ENCODE data around the gene MCTS1. TPM values are rescaled to one million over a fixed set of nuclear protein-coding genes. Genes with fewer than 3 reads are reported as not detected.
"Not testable (repeated sequence)": the region's sequence is repeated elsewhere in the genome, so short reads cannot be mapped to it uniquely, and the experiment has no call there.

Gene MCTS1
- total RNA-seq, 2 experiments from 2014 or later: 58.6 to 63.4 TPM

GRCh38 chrX:120570011-120570600 lies 33.8 kb upstream of the MCTS1 start:
- CTCF ChIA-PET: no interaction called here
- no peak overlapping the region for H3K4me3 Mint-ChIP-seq
- no peaks in the 10 kb centered on the region for H3K9me3 Mint-ChIP-seq
- no peaks in the 10 kb centered on the region for H3K36me3 Mint-ChIP-seq (ENCODE audit: low read depth)
- no peak for DNase-seq
- H3K27me3 Mint-ChIP-seq (ENCODE audit: low read depth): no peaks in the 10 kb centered on the region
- peaks cover 5% of the 10 kb centered on the region for H3K4me1 Mint-ChIP-seq (ENCODE audit: low read depth)
- intact Hi-C loops (cut with micrococcal nuclease): no loop called here
- H3K27ac Mint-ChIP-seq: no peak overlapping the region

DNA sequence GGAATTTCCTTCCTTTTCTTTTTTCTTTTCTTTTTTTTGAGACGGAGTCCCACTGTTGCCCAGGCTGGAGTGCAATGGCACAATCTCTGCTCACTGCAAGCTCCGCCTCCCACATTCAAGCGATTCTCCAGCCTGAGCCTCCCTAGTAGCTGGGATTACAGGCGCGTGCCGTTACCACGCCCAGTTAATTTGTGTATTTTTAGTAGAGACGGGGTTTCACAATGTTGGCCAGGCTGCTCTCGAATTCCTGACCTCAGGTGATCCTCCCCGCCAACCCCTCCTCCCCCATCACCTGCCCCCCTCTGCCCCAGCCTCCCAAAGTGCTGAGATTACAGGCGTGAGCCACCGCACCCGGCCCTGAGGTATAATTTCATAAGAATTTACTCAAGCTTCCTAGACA lies 30.1 kb upstream of the MCTS1 start:
- H3K9me3 Mint-ChIP-seq; DNase-seq; H3K4me1 Mint-ChIP-seq (ENCODE audit: low read depth); H3K27ac Mint-ChIP-seq; intact Hi-C loops (cut with micrococcal nuclease); H3K36me3 Mint-ChIP-seq (ENCODE audit: low read depth); CTCF ChIA-PET; H3K27me3 Mint-ChIP-seq (ENCODE audit: low read depth); H3K4me3 Mint-ChIP-seq: not testable (repeated sequence)

GRCh38 chrX:120575379-120576114 lies 28.4 kb upstream of the MCTS1 start:
- intact Hi-C loops (cut with micrococcal nuclease): no loop called here
- CTCF ChIA-PET: interaction anchor here (0.6 kb wide), 1 partner anchor 178 kb away, joined by 3 read pairs; no protein-coding TSS in a partner anchor
- no peak overlapping the region for H3K27ac Mint-ChIP-seq
- no peak overlapping the region for H3K4me3 Mint-ChIP-seq
- DNase-seq: no peak
- H3K27me3 Mint-ChIP-seq (ENCODE audit: low read depth): no peaks in the 10 kb centered on the region
- H3K4me1 Mint-ChIP-seq (ENCODE audit: low read depth): peaks cover 5% of the 10 kb centered on the region
- H3K9me3 Mint-ChIP-seq: no peaks in the 10 kb centered on the region
- no peaks in the 10 kb centered on the region for H3K36me3 Mint-ChIP-seq (ENCODE audit: low read depth)

- CTCF ChIA-PET: no interaction called here
- no peak for DNase-seq
- intact Hi-C loops (cut with micrococcal nuclease): no loop called here
- H3K27me3 Mint-ChIP-seq (ENCODE audit: low read depth): no peaks in the 10 kb centered on the region
- peaks cover 5% of the 10 kb centered on the region for H3K4me1 Mint-ChIP-seq (ENCODE audit: low read depth)
- no peaks in the 10 kb centered on the region for H3K9me3 Mint-ChIP-seq
- H3K4me3 Mint-ChIP-seq: no peak overlapping the region
- H3K27ac Mint-ChIP-seq: no peak overlapping the region
- no peaks in the 10 kb centered on the region for H3K36me3 Mint-ChIP-seq (ENCODE audit: low read depth)
These were observed 18.2 kb upstream of the MCTS1 start for GRCh38 chrX:120585702-120586101.

DNA sequence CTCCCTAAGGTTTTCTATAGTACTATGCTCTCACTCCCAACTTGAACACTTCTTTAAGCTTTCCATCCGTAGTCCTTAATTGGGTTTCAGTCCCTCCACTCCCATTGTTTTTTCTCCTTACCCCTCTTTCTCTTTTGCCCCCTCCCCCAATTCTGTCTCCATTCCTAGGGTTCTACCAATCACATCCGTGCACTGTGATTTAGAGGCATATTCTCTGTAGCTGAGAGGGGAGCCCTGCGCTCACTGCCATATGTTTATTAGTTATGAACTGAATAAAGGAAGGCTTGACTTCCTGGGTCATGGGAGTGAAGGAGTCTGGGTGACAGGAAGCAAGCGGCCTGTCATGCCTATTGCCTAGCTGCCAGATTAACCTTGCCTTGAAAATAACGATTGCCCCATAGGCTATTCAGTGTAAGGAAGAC lies 471 bp downstream of the MCTS1 start:
- Mint-ChIP-seq H3K9me3 (no peaks in the 10 kb centered on the region), H3K4me3 (peak overlapping the region; percentile 95), H3K36me3 (ENCODE audit: low read depth) (peaks cover 7% of the 10 kb centered on the region), H3K4me1 (ENCODE audit: low read depth) (peaks cover 7% of the 10 kb centered on the region), H3K27ac (peak overlapping the region; percentile 98), H3K27me3 (ENCODE audit: low read depth) (no peaks in the 10 kb centered on the region)
- intact Hi-C loops (cut with micrococcal nuclease): loop anchor here (1.0 to 10.0 kb wide), 6 partner anchors 26 to 662 kb away; partner anchors contain the start of genes C1GALT1C1 and NKAP
- CTCF ChIA-PET: interaction anchor here (1.0 kb wide), 1 partner anchor 43 kb away, joined by 3 read pairs; no protein-coding TSS in a partner anchor
- peak; percentile 53 for DNase-seq

GRCh38 chrX:120612086-120612485 lies 8.2 kb downstream of the MCTS1 start:
- Mint-ChIP-seq H3K27ac (no peak overlapping the region), H3K36me3 (ENCODE audit: low read depth) (peaks cover 8% of the 10 kb centered on the region), H3K4me1 (ENCODE audit: low read depth) (no peaks in the 10 kb centered on the region), H3K4me3 (no peak overlapping the region), H3K27me3 (ENCODE audit: low read depth) (no peaks in the 10 kb centered on the region), H3K9me3 (no peaks in the 10 kb centered on the region)
- CTCF ChIA-PET: no interaction called here
- no peak for DNase-seq
- intact Hi-C loops (cut with micrococcal nuclease): no loop called here

DNA sequence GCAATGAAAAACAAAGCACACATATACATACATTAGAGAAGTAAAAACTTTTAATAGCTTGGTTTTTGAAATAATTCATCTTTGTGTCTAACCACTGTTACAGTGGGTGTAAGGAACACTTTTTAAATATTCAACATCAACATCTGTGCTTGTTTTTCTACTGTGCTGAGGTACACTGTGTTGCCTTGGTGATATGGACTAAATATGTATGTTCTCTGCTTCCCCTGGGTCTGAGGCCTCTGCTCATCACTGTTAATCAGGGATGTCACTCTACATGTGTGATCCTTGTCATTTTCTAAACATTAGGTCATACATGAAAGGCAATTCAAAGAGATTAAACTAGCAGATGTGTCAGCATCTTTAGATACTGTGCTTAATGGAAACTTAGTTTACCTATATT lies 10.9 kb downstream of the MCTS1 start:
- DNase-seq: no peak
- CTCF ChIA-PET: no interaction called here
- Mint-ChIP-seq H3K4me1 (ENCODE audit: low read depth) (peaks cover 6% of the 10 kb centered on the region), H3K27ac (no peak overlapping the region), H3K9me3 (no peaks in the 10 kb centered on the region), H3K36me3 (ENCODE audit: low read depth) (peaks cover 9% of the 10 kb centered on the region), H3K27me3 (ENCODE audit: low read depth) (no peaks in the 10 kb centered on the region), H3K4me3 (no peak overlapping the region)
- intact Hi-C loops (cut with micrococcal nuclease): no loop called here

GRCh38 chrX:120617996-120618630 lies 14.2 kb downstream of the MCTS1 start:
- CTCF ChIA-PET: no interaction called here
- DNase-seq: no peak
- Mint-ChIP-seq H3K36me3 (ENCODE audit: low read depth) (peaks cover 10% of the 10 kb centered on the region), H3K4me3 (no peak overlapping the region), H3K9me3 (no peaks in the 10 kb centered on the region), H3K27me3 (ENCODE audit: low read depth) (no peaks in the 10 kb centered on the region), H3K27ac (no peak overlapping the region), H3K4me1 (ENCODE audit: low read depth) (peaks cover 6% of the 10 kb centered on the region)
- intact Hi-C loops (cut with micrococcal nuclease): no loop called here

GRCh38 chrX:120625371-120625770 lies 21.5 kb downstream of the MCTS1 start:
- H3K9me3 Mint-ChIP-seq: no peaks in the 10 kb centered on the region
- H3K4me1 Mint-ChIP-seq (ENCODE audit: low read depth): peaks cover 23% of the 10 kb centered on the region
- H3K27ac Mint-ChIP-seq: no peak overlapping the region
- CTCF ChIA-PET: no interaction called here
- no peak overlapping the region for H3K4me3 Mint-ChIP-seq
- H3K36me3 Mint-ChIP-seq (ENCODE audit: low read depth): peaks cover 7% of the 10 kb centered on the region
- intact Hi-C loops (cut with micrococcal nuclease): no loop called here
- DNase-seq: no peak
- H3K27me3 Mint-ChIP-seq (ENCODE audit: low read depth): no peaks in the 10 kb centered on the region

DNA sequence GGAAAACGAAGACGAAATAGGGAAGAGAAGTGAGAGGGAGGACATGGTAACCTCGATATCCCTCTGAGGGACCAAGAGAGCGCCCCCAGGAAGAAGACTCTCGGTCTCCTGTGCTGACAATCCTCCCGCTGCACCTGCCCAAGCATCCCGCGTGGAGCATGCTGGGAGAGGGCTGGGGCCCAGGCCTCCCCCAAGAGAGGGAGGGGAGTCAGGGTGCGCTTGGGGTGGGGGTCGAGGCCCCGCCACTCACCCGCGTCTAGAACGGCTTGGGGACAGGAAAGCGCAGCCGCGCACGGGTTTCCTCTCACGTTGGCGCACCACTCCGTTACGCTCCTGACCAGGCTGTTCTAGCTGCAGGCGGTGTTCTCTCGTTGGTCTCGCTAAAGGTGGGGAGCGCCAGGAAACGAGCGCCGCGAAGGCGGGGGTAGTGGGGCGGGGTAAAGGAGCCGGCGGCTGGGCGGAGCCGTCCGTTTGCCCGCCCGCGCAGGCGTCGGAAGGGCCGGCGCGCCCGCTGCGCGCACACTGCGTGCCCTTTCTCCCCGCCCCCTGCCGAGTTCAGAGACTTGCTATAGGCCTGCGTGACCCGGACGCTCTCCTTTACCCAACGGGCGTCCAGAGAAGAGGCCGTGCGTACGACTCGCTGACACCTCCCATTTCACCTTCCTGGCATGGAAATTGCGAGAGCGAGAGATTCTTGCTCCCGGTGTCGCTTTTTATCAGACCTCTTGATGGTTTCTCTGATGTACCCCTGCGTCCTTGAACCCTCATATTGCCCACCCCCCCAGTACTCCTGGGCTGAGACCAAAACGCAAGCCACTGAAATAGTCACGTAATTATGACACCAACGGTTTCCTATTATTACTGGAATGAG lies 26.0 kb downstream of the MCTS1 start, which contains the start of gene C1GALT1C1:
Gene C1GALT1C1, minus strand, starts transcription at position 388 of the 871 bp plus-strand sequence. CDS start 2,888 bp downstream, outside the sequence.
- intact Hi-C loops (cut with micrococcal nuclease): loop anchor here (1.0 to 2.0 kb wide), 6 partner anchors 26 to 145 kb away; partner anchors contain the start of gene MCTS1
- Mint-ChIP-seq H3K4me3 (peak within 1 kb of the TSS; percentile 96), H3K9me3 (no peaks in the 10 kb centered on the region), H3K36me3 (ENCODE audit: low read depth) (no peaks in the 10 kb centered on the region), H3K27ac (peak within 1 kb of the TSS; percentile 99), H3K27me3 (ENCODE audit: low read depth) (no peaks in the 10 kb centered on the region), H3K4me1 (ENCODE audit: low read depth) (peaks cover 26% of the 10 kb centered on the region)
- DNase-seq: peak; percentile 92
- CTCF ChIA-PET: no interaction called here

GRCh38 chrX:120638619-120639018 lies 34.7 kb downstream of the MCTS1 start:
- H3K27ac Mint-ChIP-seq: no peak overlapping the region
- H3K36me3 Mint-ChIP-seq (ENCODE audit: low read depth): no peaks in the 10 kb centered on the region
- no peak for DNase-seq
- no peaks in the 10 kb centered on the region for H3K9me3 Mint-ChIP-seq
- CTCF ChIA-PET: no interaction called here
- H3K4me3 Mint-ChIP-seq: no peak overlapping the region
- intact Hi-C loops (cut with micrococcal nuclease): no loop called here
- H3K4me1 Mint-ChIP-seq (ENCODE audit: low read depth): no peaks in the 10 kb centered on the region
- no peaks in the 10 kb centered on the region for H3K27me3 Mint-ChIP-seq (ENCODE audit: low read depth)

- Mint-ChIP-seq H3K9me3 (no peaks in the 10 kb centered on the region), H3K4me1 (ENCODE audit: low read depth) (no peaks in the 10 kb centered on the region), H3K4me3 (no peak overlapping the region), H3K27ac (no peak overlapping the region), H3K36me3 (ENCODE audit: low read depth) (no peaks in the 10 kb centered on the region), H3K27me3 (ENCODE audit: low read depth) (no peaks in the 10 kb centered on the region)
- DNase-seq: no peak
- intact Hi-C loops (cut with micrococcal nuclease): no loop called here
- CTCF ChIA-PET: no interaction called here
These were observed 39.0 kb downstream of the MCTS1 start for GRCh38 chrX:120642871-120643270.

Measured in activated naive CD4-positive, alpha-beta T cell treated with anti-CD3 and anti-CD28 coated beads for 36 hours (primary cell).